GM23338 (cell line): ENCODE data around the gene DKK2. TPM values are rescaled to one million over a fixed set of nuclear protein-coding genes. Genes with fewer than 3 reads are reported as not detected.
A peak's percentile ranks its signal among the peaks of the same experiment; 100 is the strongest.

ENCODE experiments used
- ATAC-seq: fragments of 200-7000 bp; cut with Tn5 transposase; 3 replicates; pipeline ENCODE4 v1.9.1; 2020
- DNase-seq: peaks from one replicate; pipeline ENCODE4 v3.0.0-alpha.2; 2015; ENCODE audit warnings: low spot score
- H2AFZ ChIP-seq: fragments of 200-600 bp; sonication (generic); 2 replicates; pipeline ENCODE4 v1.8.0; 2016; ENCODE audit warnings: antibody characterized with exemption, mild to moderate bottlenecking, moderate library complexity
- H3F3A ChIP-seq: fragments of 200-600 bp; sonication (generic); replicated peaks from 2 replicates; pipeline ENCODE4 v1.8.0; 2017; ENCODE audit warnings: antibody characterized with exemption, mixed run types, low read depth
- H3K27ac ChIP-seq: fragments of 200-600 bp; sonication (generic); 2 replicates; pipeline ENCODE4 v1.6.1; 2016; ENCODE audit warnings: low read depth
- H3K27me3 ChIP-seq: fragments of 200-600 bp; sonication (generic); 2 replicates; pipeline ENCODE4 v1.8.0; 2016; ENCODE audit warnings: mild to moderate bottlenecking, mixed run types, moderate library complexity; ENCODE audit not compliant: insufficient read depth
- H3K36me3 ChIP-seq: fragments of 200-600 bp; sonication (generic); 2 replicates; pipeline ENCODE4 v1.8.0; 2016; ENCODE audit warnings: mild to moderate bottlenecking; ENCODE audit not compliant: insufficient read depth
- H3K4me1 ChIP-seq: fragments of 200-600 bp; sonication (generic); 2 replicates; pipeline ENCODE4 v1.8.0; 2016; ENCODE audit warnings: mild to moderate bottlenecking, moderate library complexity; ENCODE audit not compliant: insufficient read depth
- H3K4me2 ChIP-seq: fragments of 200-600 bp; sonication (generic); 2 replicates; pipeline ENCODE4 v1.7.1; 2017; ENCODE audit warnings: mixed run types
- H3K4me3 ChIP-seq: fragments of 200-600 bp; sonication (generic); 2 replicates; pipeline ENCODE4 v1.6.1; 2016; ENCODE audit warnings: mixed run types
- H3K79me2 ChIP-seq: fragments of 200-600 bp; sonication (generic); replicated peaks from 2 replicates; pipeline ENCODE4 v1.8.0; 2017; ENCODE audit warnings: mild to moderate bottlenecking; ENCODE audit not compliant: insufficient read depth
- H3K9me2 ChIP-seq: fragments of 200-600 bp; sonication (generic); 2 replicates; pipeline ENCODE4 v1.8.0; 2017; ENCODE audit not compliant: insufficient read depth
- H4K20me1 ChIP-seq: fragments of 200-600 bp; sonication (generic); replicated peaks from 2 replicates; pipeline ENCODE4 v1.8.0; 2017; ENCODE audit warnings: mild to moderate bottlenecking; ENCODE audit not compliant: insufficient read depth
- H3K27ac Mint-ChIP-seq: 2 replicates; pipeline ENCODE4 v1.8.0; 2020; ENCODE audit warnings: inconsistent platforms, mild to moderate bottlenecking, moderate library complexity, mixed read lengths
- H3K27me3 Mint-ChIP-seq: 3 replicates; pipeline ENCODE4 v1.8.0; 2022; ENCODE audit warnings: low read depth, mild to moderate bottlenecking, moderate library complexity, mixed read lengths, inconsistent platforms; ENCODE audit not compliant: insufficient read depth, poor library complexity
- H3K36me3 Mint-ChIP-seq: 3 replicates; pipeline ENCODE4 v1.8.0; 2021; ENCODE audit warnings: low read depth, mild to moderate bottlenecking, inconsistent platforms, moderate library complexity, mixed read lengths
- H3K4me1 Mint-ChIP-seq: 3 replicates; pipeline ENCODE4 v1.8.0; 2020; ENCODE audit warnings: mild to moderate bottlenecking, inconsistent platforms, mixed read lengths
- H3K4me3 Mint-ChIP-seq: 3 replicates; pipeline ENCODE4 v1.8.0; 2021; ENCODE audit warnings: moderate library complexity, mild to moderate bottlenecking, inconsistent platforms, mixed read lengths
- H3K9me3 Mint-ChIP-seq: 3 replicates; pipeline ENCODE4 v1.8.0; 2020; ENCODE audit warnings: moderate library complexity, mild to moderate bottlenecking, inconsistent platforms, mixed read lengths
- ETS1 ChIP-seq: IDR thresholded peaks from 2 replicates; pipeline ENCODE4 v1.6.1; 2016; ENCODE audit warnings: antibody characterized with exemption
- EZH2 ChIP-seq: fragments of 200-600 bp; sonication (generic); IDR thresholded peaks from one replicate; pipeline ENCODE4 v1.8.0; 2017; ENCODE audit warnings: antibody characterized with exemption, mild to moderate bottlenecking, low read depth; ENCODE audit not compliant: unreplicated experiment
- EZH2phosphoT487 ChIP-seq: fragments of 200-600 bp; sonication (generic); IDR thresholded peaks from one replicate; pipeline ENCODE4 v1.8.1; 2018; ENCODE audit warnings: antibody characterized with exemption; ENCODE audit not compliant: unreplicated experiment
- JUNB ChIP-seq: IDR thresholded peaks from one replicate; pipeline ENCODE4 v1.6.1; 2016; ENCODE audit warnings: antibody characterized with exemption; ENCODE audit not compliant: unreplicated experiment
- NANOG ChIP-seq: IDR thresholded peaks from 2 replicates; pipeline ENCODE4 v1.6.1; 2016; ENCODE audit warnings: antibody characterized with exemption, borderline replicate concordance
- STAT1 ChIP-seq: IDR thresholded peaks from one replicate; pipeline ENCODE4 v1.6.1; 2016; ENCODE audit warnings: antibody characterized with exemption; ENCODE audit not compliant: unreplicated experiment
- ZNF114 ChIP-seq: fragments of 250-450 bp; sonication (Bioruptor Pico); IDR thresholded peaks from 2 replicates; pipeline ENCODE4 v1.5.0; 2020; ENCODE audit warnings: mild to moderate bottlenecking, moderate library complexity
- ZNF331 ChIP-seq: fragments of 250-450 bp; sonication (Bioruptor Pico); IDR thresholded peaks from 2 replicates; pipeline ENCODE4 v1.5.0; 2020; ENCODE audit warnings: low read depth, mild to moderate bottlenecking, moderate library complexity
- polyA plus RNA-seq: library from polyadenylated mRNA; unstranded; fragments of >200 nt; fragmentation: Nextera tagmentation; extraction: Ambion mirVana; gene quantifications from 2 replicates; pipeline ENCODE4 v1.2.1, GENCODE V29; 2016
- total RNA-seq: library from RNA; depleted of rRNA; stranded (reverse); fragments of >200 nt; shearing (Covaris generic); gene quantifications from 2 replicates; pipeline ENCODE4 v1.2.3, GENCODE V29; 2014
- TF ChIP-seq, protein P1 (sequence below), 2 experiments: fragments of 200-600 bp in 1 of 2; sonication (generic) in 1 of 2; conservative IDR thresholded peaks; 2 replicates each; pipeline versions ENCODE4 v1.5.1 to v1.6.1; 2016 to 2017; ENCODE audit warnings: antibody characterized with exemption in 2 of 2, low read depth in 2 of 2, mild to moderate bottlenecking in 2 of 2, moderate library complexity in 1 of 2
- TF ChIP-seq, protein P2 (sequence below): fragments of 250-450 bp; sonication (Bioruptor Pico); IDR thresholded peaks from 2 replicates; pipeline ENCODE4 v1.5.0; 2020; ENCODE audit warnings: mild to moderate bottlenecking, moderate library complexity

Gene DKK2
- total and polyA plus RNA-seq, 2 experiments from 2014 or later, result 0.05 TPM; not detected in 1

DNA sequence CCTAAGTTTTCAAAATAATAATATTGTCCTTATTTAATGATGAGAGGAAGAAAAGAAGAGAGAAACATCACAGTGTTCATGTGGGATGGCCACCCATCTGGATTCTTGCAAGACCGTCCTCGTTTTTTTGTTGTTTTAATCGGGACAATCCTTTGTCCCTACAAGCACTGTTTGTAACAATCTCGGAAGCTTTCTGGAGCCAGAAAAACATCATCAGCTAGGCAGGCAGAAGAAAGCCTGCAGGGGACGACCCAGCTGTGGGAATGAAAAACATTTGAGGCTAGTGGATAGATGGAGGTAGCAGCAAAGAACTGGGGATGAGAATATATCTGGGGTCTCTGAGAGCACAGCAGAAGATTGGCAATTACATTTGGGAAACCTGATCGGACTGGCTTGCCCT lies 105.6 kb downstream of the DKK2 start:
- H3K36me3 ChIP-seq, result no peaks in the 10 kb centered on the region
- H2AFZ ChIP-seq, result peak overlapping the region; percentile 53
- peak; percentile 25 for DNase-seq
- no peaks in the 10 kb centered on the region for H4K20me1 ChIP-seq
- TF ChIP-seq, protein P1, sequence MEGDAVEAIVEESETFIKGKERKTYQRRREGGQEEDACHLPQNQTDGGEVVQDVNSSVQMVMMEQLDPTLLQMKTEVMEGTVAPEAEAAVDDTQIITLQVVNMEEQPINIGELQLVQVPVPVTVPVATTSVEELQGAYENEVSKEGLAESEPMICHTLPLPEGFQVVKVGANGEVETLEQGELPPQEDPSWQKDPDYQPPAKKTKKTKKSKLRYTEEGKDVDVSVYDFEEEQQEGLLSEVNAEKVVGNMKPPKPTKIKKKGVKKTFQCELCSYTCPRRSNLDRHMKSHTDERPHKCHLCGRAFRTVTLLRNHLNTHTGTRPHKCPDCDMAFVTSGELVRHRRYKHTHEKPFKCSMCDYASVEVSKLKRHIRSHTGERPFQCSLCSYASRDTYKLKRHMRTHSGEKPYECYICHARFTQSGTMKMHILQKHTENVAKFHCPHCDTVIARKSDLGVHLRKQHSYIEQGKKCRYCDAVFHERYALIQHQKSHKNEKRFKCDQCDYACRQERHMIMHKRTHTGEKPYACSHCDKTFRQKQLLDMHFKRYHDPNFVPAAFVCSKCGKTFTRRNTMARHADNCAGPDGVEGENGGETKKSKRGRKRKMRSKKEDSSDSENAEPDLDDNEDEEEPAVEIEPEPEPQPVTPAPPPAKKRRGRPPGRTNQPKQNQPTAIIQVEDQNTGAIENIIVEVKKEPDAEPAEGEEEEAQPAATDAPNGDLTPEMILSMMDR (conservative IDR thresholded peaks at IDR 0.05; ENCODE audit: low read depth in 2 of 2), result 0 out of 4 replicates have a peak, but pooled peaks of 1 of the 2 experiments have one; percentile 6
- TF ChIP-seq JUNB, result no peak
- no peaks in the 10 kb centered on the region for H3K79me2 ChIP-seq
- H3K27me3 ChIP-seq, result no peaks in the 10 kb centered on the region
- H3K4me3 ChIP-seq, result no peak overlapping the region
- no peaks in the 10 kb centered on the region for H3K4me1 ChIP-seq
- H3K4me2 ChIP-seq, result no peak overlapping the region
- H3K27ac ChIP-seq, result no peak overlapping the region
- H3F3A ChIP-seq, result no peaks in the 10 kb centered on the region
- Mint-ChIP-seq H3K27ac (no peak overlapping the region; the same call in 1 of the 2 replicates), H3K27me3 (no peaks in the 10 kb centered on the region), H3K36me3 (peaks cover 5% of the 10 kb centered on the region; the same call in 2 of the 3 replicates), H3K9me3 (peaks cover 5% of the 10 kb centered on the region; the same call in 2 of the 3 replicates), H3K4me1 (peaks cover 8% of the 10 kb centered on the region), H3K4me3 (no peak overlapping the region)
- H3K9me2 ChIP-seq, result no peaks in the 10 kb centered on the region
- ATAC-seq, result no peak; the same call in 2 of the 3 replicates

- Mint-ChIP-seq H3K27ac (no peak overlapping the region), H3K27me3 (no peaks in the 10 kb centered on the region), H3K4me3 (no peak overlapping the region), H3K9me3 (no peaks in the 10 kb centered on the region), H3K36me3 (no peaks in the 10 kb centered on the region), H3K4me1 (peaks cover 8% of the 10 kb centered on the region)
- H3K9me2 ChIP-seq, result no peaks in the 10 kb centered on the region
- no peaks in the 10 kb centered on the region for H4K20me1 ChIP-seq
- H2AFZ ChIP-seq, result no peak overlapping the region
- ATAC-seq (no peak), DNase-seq (no peak)
- no peaks in the 10 kb centered on the region for H3K36me3 ChIP-seq
- H3K27ac ChIP-seq, result no peak overlapping the region
- no peaks in the 10 kb centered on the region for H3K79me2 ChIP-seq
- no peaks in the 10 kb centered on the region for H3K27me3 ChIP-seq
- no peak overlapping the region for H3K4me2 ChIP-seq
- no peak overlapping the region for H3K4me3 ChIP-seq
- H3K4me1 ChIP-seq, result no peaks in the 10 kb centered on the region
- H3F3A ChIP-seq, result no peaks in the 10 kb centered on the region
- no peak for TF ChIP-seq STAT1
- TF ChIP-seq EZH2, result no peak
- TF ChIP-seq NANOG, result no peak
- TF ChIP-seq ZNF331 (CRISPR knock-in tag), result no peak
- no peak for TF ChIP-seq EZH2phosphoT487
- no peak for TF ChIP-seq JUNB
- TF ChIP-seq, protein P1 (conservative IDR thresholded peaks at IDR 0.05; ENCODE audit: low read depth in 2 of 2), result no peak
- TF ChIP-seq ZNF114 (CRISPR knock-in tag), result no peak
- no peak for TF ChIP-seq ETS1
- TF ChIP-seq, protein P2, sequence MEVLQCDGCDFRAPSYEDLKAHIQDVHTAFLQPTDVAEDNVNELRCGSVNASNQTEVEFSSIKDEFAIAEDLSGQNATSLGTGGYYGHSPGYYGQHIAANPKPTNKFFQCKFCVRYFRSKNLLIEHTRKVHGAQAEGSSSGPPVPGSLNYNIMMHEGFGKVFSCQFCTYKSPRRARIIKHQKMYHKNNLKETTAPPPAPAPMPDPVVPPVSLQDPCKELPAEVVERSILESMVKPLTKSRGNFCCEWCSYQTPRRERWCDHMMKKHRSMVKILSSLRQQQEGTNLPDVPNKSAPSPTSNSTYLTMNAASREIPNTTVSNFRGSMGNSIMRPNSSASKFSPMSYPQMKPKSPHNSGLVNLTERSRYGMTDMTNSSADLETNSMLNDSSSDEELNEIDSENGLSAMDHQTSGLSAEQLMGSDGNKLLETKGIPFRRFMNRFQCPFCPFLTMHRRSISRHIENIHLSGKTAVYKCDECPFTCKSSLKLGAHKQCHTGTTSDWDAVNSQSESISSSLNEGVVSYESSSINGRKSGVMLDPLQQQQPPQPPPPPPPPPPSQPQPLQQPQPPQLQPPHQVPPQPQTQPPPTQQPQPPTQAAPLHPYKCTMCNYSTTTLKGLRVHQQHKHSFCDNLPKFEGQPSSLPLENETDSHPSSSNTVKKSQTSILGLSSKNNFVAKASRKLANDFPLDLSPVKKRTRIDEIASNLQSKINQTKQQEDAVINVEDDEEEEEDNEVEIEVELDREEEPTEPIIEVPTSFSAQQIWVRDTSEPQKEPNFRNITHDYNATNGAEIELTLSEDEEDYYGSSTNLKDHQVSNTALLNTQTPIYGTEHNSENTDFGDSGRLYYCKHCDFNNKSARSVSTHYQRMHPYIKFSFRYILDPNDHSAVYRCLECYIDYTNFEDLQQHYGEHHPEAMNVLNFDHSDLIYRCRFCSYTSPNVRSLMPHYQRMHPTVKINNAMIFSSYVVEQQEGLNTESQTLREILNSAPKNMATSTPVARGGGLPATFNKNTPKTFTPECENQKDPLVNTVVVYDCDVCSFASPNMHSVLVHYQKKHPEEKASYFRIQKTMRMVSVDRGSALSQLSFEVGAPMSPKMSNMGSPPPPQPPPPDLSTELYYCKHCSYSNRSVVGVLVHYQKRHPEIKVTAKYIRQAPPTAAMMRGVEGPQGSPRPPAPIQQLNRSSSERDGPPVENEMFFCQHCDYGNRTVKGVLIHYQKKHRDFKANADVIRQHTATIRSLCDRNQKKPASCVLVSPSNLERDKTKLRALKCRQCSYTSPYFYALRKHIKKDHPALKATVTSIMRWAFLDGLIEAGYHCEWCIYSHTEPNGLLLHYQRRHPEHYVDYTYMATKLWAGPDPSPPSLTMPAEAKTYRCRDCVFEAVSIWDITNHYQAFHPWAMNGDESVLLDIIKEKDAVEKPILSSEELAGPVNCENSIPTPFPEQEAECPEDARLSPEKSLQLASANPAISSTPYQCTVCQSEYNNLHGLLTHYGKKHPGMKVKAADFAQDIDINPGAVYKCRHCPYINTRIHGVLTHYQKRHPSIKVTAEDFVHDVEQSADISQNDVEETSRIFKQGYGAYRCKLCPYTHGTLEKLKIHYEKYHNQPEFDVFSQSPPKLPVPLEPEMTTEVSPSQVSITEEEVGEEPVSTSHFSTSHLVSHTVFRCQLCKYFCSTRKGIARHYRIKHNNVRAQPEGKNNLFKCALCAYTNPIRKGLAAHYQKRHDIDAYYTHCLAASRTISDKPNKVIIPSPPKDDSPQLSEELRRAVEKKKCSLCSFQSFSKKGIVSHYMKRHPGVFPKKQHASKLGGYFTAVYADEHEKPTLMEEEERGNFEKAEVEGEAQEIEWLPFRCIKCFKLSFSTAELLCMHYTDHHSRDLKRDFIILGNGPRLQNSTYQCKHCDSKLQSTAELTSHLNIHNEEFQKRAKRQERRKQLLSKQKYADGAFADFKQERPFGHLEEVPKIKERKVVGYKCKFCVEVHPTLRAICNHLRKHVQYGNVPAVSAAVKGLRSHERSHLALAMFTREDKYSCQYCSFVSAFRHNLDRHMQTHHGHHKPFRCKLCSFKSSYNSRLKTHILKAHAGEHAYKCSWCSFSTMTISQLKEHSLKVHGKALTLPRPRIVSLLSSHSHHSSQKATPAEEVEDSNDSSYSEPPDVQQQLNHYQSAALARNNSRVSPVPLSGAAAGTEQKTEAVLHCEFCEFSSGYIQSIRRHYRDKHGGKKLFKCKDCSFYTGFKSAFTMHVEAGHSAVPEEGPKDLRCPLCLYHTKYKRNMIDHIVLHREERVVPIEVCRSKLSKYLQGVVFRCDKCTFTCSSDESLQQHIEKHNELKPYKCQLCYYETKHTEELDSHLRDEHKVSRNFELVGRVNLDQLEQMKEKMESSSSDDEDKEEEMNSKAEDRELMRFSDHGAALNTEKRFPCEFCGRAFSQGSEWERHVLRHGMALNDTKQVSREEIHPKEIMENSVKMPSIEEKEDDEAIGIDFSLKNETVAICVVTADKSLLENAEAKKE (CRISPR knock-in tag), result no peak
Observed at GRCh38 chr4:106929248-106929647, 106.9 kb downstream of the DKK2 start.
